H9 (cell line): ENCODE results near the gene PPM1B. TPM values are rescaled to one million over a fixed set of nuclear protein-coding genes. Genes with fewer than 3 reads are reported as not detected.

Source experiments
- DNase-seq: peaks from one replicate; pipeline ENCODE4 v3.0.0-alpha.2; 2017
- H2AFZ ChIP-seq: one replicate; pipeline ENCODE4 v1.6.1; 2013; ENCODE audit warnings: mild to moderate bottlenecking, low read length, control low read depth, moderate library complexity
- H2AK5ac ChIP-seq: 2 replicates; pipeline ENCODE4 v1.6.1; 2013; ENCODE audit warnings: low read length, control low read depth, mixed read lengths; ENCODE audit not compliant: insufficient read length
- H2BK120ac ChIP-seq: one replicate; pipeline ENCODE4 v1.6.1; 2013; ENCODE audit warnings: low read depth, mild to moderate bottlenecking, low read length, control low read depth, inconsistent platforms; ENCODE audit not compliant: poor library complexity, severe bottlenecking
- H2BK12ac ChIP-seq: 2 replicates; pipeline ENCODE4 v1.6.1; 2013; ENCODE audit warnings: low read length, control low read depth, mixed read lengths, low read depth; ENCODE audit not compliant: insufficient read length
- H2BK15ac ChIP-seq: 2 replicates; pipeline ENCODE4 v1.6.1; 2013; ENCODE audit warnings: low read depth, low read length, control low read depth
- H2BK20ac ChIP-seq: one replicate; pipeline ENCODE4 v1.6.1; 2013; ENCODE audit warnings: low read depth, mild to moderate bottlenecking, low read length, control low read depth, inconsistent platforms; ENCODE audit not compliant: poor library complexity, severe bottlenecking
- H2BK5ac ChIP-seq: 2 replicates; pipeline ENCODE4 v1.6.1; 2013; ENCODE audit warnings: low read length, control low read depth, mixed read lengths; ENCODE audit not compliant: insufficient read length
- H3K14ac ChIP-seq: 2 replicates; pipeline ENCODE4 v1.6.1; 2013; ENCODE audit warnings: low read length, control low read depth; ENCODE audit not compliant: insufficient read depth
- H3K18ac ChIP-seq: 2 replicates; pipeline ENCODE4 v1.6.1; 2013; ENCODE audit warnings: low read depth, mild to moderate bottlenecking, mixed read lengths, low read length, control low read depth; ENCODE audit not compliant: insufficient read length
- H3K23ac ChIP-seq: 2 replicates; pipeline ENCODE4 v1.6.1; 2013; ENCODE audit warnings: low read length, control low read depth, mixed read lengths, low read depth; ENCODE audit not compliant: insufficient read length
- H3K23me2 ChIP-seq: 2 replicates; pipeline ENCODE4 v1.6.1; 2013; ENCODE audit warnings: low read depth, mild to moderate bottlenecking, mixed read lengths, low read length, control low read depth; ENCODE audit not compliant: insufficient read length, poor library complexity, severe bottlenecking
- H3K27ac ChIP-seq: 2 replicates; pipeline ENCODE4 v1.5.1; 2013; ENCODE audit warnings: low read length, control low read depth, mixed read lengths, low read depth; ENCODE audit not compliant: insufficient read length
- H3K27me3 ChIP-seq: 2 replicates; pipeline ENCODE4 v1.6.1; 2013; ENCODE audit warnings: low read length, control low read depth, inconsistent platforms; ENCODE audit not compliant: insufficient read depth
- H3K4ac ChIP-seq: 2 replicates; pipeline ENCODE4 v1.6.1; 2013; ENCODE audit warnings: low read depth, mild to moderate bottlenecking, control low read depth, inconsistent platforms, low read length, moderate library complexity
- H3K4me1 ChIP-seq: 2 replicates; pipeline ENCODE4 v1.6.1; 2013; ENCODE audit warnings: low read length, control low read depth, inconsistent platforms; ENCODE audit not compliant: insufficient read depth
- H3K4me2 ChIP-seq: 2 replicates; pipeline ENCODE4 v1.6.1; 2013; ENCODE audit warnings: low read length, control low read depth, mixed read lengths; ENCODE audit not compliant: insufficient read length, insufficient read depth
- H3K56ac ChIP-seq: 2 replicates; pipeline ENCODE4 v1.6.1; 2013; ENCODE audit warnings: low read depth, mild to moderate bottlenecking, mixed read lengths, low read length, control low read depth; ENCODE audit not compliant: insufficient read length
- H3K79me1 ChIP-seq: 2 replicates; pipeline ENCODE4 v1.6.1; 2013; ENCODE audit warnings: low read depth, mild to moderate bottlenecking, moderate library complexity, low read length, control low read depth, inconsistent platforms; ENCODE audit not compliant: insufficient read depth, poor library complexity, severe bottlenecking
- H3K79me2 ChIP-seq: 2 replicates; pipeline ENCODE4 v1.6.1; 2013; ENCODE audit warnings: low read length, control low read depth, inconsistent platforms; ENCODE audit not compliant: insufficient read depth
- H3K9ac ChIP-seq: 2 replicates; pipeline ENCODE4 v1.6.1; 2013; ENCODE audit warnings: low read length, control low read depth, mixed read lengths; ENCODE audit not compliant: insufficient read length; ENCODE audit errors: extremely low read depth
- H3K9me3 ChIP-seq: one replicate; pipeline ENCODE4 v1.6.1; 2013; ENCODE audit warnings: low read depth, low read length, inconsistent platforms; ENCODE audit not compliant: control insufficient read depth
- H3T11ph ChIP-seq: one replicate; pipeline ENCODE4 v1.6.1; 2013; ENCODE audit warnings: mild to moderate bottlenecking, low read length, control low read depth, inconsistent platforms
- H4K20me1 ChIP-seq: one replicate; pipeline ENCODE4 v1.6.1; 2013; ENCODE audit not compliant: control insufficient read depth, insufficient read length, insufficient read depth
- H4K5ac ChIP-seq: 2 replicates; pipeline ENCODE4 v1.6.1; 2013; ENCODE audit warnings: low read depth, mild to moderate bottlenecking, mixed read lengths, low read length, control low read depth; ENCODE audit not compliant: insufficient read length
- H4K8ac ChIP-seq: replicated peaks from 2 replicates; pipeline ENCODE4 v1.6.1; 2013; ENCODE audit warnings: low read length, control low read depth, mixed read lengths, low read depth; ENCODE audit not compliant: insufficient read length
- H4K91ac ChIP-seq: 2 replicates; pipeline ENCODE4 v1.6.1; 2013; ENCODE audit warnings: low read depth, mild to moderate bottlenecking, moderate library complexity, mixed read lengths, low read length, control low read depth; ENCODE audit not compliant: insufficient read length
- H3K27ac Mint-ChIP-seq, 3 experiments: 2 replicates in 2 of 3; 3 replicates in 1 of 3; pipeline ENCODE4 v1.8.0; 2020 to 2021; ENCODE audit warnings: mixed read lengths in 3 of 3, mild to moderate bottlenecking in 1 of 3, moderate library complexity in 1 of 3
- H3K27me3 Mint-ChIP-seq: 2 replicates; pipeline ENCODE4 v1.8.0; 2021; ENCODE audit warnings: low read depth, mild to moderate bottlenecking, moderate library complexity, mixed read lengths
- H3K36me3 Mint-ChIP-seq, 3 experiments: 2 replicates in 2 of 3; 3 replicates in 1 of 3; pipeline ENCODE4 v1.8.0; 2020 to 2021; ENCODE audit warnings: low read depth in 3 of 3, mixed read lengths in 3 of 3; ENCODE audit not compliant: insufficient read depth in 1 of 3
- H3K4me1 Mint-ChIP-seq, 2 experiments: 2 replicates each; pipeline ENCODE4 v1.8.0; 2020; ENCODE audit warnings: mixed read lengths in 2 of 2
- H3K4me3 Mint-ChIP-seq, 2 experiments: 2 replicates in 1 of 2; 3 replicates in 1 of 2; pipeline ENCODE4 v1.8.0; 2020 to 2021; ENCODE audit warnings: mild to moderate bottlenecking in 2 of 2, mixed read lengths in 2 of 2, moderate library complexity in 1 of 2
- H3K9me3 Mint-ChIP-seq, 2 experiments: 2 replicates in 1 of 2; 3 replicates in 1 of 2; pipeline ENCODE4 v1.8.0; 2020; ENCODE audit warnings: mild to moderate bottlenecking in 2 of 2, mixed read lengths in 2 of 2, moderate library complexity in 1 of 2
- WGBS: extraction: QIAGEN DNeasy Blood & Tissue Kit; methylation state at CpG from one replicate; pipeline ENCODE4 v1.1.7; 2013; ENCODE audit warnings: missing lambda C conversion rate, low lambda C conversion rate, mixed read lengths; ENCODE audit not compliant: insufficient read length; ENCODE audit errors: extremely low coverage; 5-methylcytosine and 5-hydroxymethylcytosine counted together
- total RNA-seq: library from RNA; stranded (reverse); gene quantifications from 2 replicates; pipeline ENCODE4 v1.2.1, GENCODE V29; 2021
- TF ChIP-seq, protein P1 (sequence below): fragments of 200-600 bp; sonication (generic); conservative IDR thresholded peaks from 3 replicates; pipeline ENCODE4 v1.8.0; 2021; ENCODE audit warnings: antibody characterized with exemption, mild to moderate bottlenecking

PPM1B gene
- total RNA-seq, 1 experiment from 2014 or later = 156 TPM

DNA sequence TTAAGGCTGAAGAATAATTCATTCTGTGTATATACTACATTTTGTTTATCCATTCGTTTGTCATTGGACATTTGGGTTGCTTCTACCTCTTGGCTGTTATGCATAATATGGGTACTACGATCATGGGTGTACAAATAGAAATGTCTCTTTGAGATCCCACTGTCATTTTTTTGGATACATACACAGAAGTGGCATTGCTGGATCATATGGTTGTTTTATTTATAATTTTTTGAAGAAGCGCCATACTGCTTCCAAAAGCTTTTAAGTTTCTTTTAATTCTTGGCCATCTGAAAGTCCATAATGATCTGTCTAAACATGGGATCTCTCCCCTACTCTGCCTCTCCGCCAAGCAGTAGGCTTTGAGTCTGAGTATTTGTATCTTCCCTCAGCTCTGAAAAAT, 18.6 kb downstream of the PPM1B start:
- H3K27me3 Mint-ChIP-seq = no peaks in the 10 kb centered on the region
- TF ChIP-seq, protein P1, sequence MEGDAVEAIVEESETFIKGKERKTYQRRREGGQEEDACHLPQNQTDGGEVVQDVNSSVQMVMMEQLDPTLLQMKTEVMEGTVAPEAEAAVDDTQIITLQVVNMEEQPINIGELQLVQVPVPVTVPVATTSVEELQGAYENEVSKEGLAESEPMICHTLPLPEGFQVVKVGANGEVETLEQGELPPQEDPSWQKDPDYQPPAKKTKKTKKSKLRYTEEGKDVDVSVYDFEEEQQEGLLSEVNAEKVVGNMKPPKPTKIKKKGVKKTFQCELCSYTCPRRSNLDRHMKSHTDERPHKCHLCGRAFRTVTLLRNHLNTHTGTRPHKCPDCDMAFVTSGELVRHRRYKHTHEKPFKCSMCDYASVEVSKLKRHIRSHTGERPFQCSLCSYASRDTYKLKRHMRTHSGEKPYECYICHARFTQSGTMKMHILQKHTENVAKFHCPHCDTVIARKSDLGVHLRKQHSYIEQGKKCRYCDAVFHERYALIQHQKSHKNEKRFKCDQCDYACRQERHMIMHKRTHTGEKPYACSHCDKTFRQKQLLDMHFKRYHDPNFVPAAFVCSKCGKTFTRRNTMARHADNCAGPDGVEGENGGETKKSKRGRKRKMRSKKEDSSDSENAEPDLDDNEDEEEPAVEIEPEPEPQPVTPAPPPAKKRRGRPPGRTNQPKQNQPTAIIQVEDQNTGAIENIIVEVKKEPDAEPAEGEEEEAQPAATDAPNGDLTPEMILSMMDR = no peak
- no peaks in the 10 kb centered on the region for H3K9me3 ChIP-seq
- no peaks in the 10 kb centered on the region for H3K9me3 Mint-ChIP-seq
- H2BK120ac ChIP-seq = no peak overlapping the region
- no peak overlapping the region for H2BK20ac ChIP-seq
- H3K4me1 ChIP-seq = no peaks in the 10 kb centered on the region; the same call in 1 of the 2 replicates
- no peaks in the 10 kb centered on the region for H3K27me3 ChIP-seq
- H3K27ac Mint-ChIP-seq = peak overlapping the region in 1 of 3 experiments; percentile 40; a peak in 2 of 7 replicates
- no peak overlapping the region for H3K4me2 ChIP-seq
- peaks cover 61 to 62% of the 10 kb centered on the region in 2 experiments for H3K4me1 Mint-ChIP-seq
- no peak overlapping the region for H2BK12ac ChIP-seq
- H3K4me3 Mint-ChIP-seq = no peak overlapping the region
- H3K27ac ChIP-seq = no peak overlapping the region
- H2BK5ac ChIP-seq = no peak overlapping the region
- H4K5ac ChIP-seq = no peak overlapping the region
- H3K23me2 ChIP-seq = no peaks in the 10 kb centered on the region
- no peak overlapping the region for H3K23ac ChIP-seq
- H2AFZ ChIP-seq = no peak overlapping the region
- no peak overlapping the region for H2AK5ac ChIP-seq
- no peak overlapping the region for H3K4ac ChIP-seq
- no peak overlapping the region for H2BK15ac ChIP-seq
- DNase-seq = no peak
- no peak overlapping the region for H3K18ac ChIP-seq
- H3K79me1 ChIP-seq = no peaks in the 10 kb centered on the region
- H3K56ac ChIP-seq = no peak overlapping the region
- peaks cover 10 to 28% (median 17%) of the 10 kb centered on the region in 3 experiments for H3K36me3 Mint-ChIP-seq
- peaks cover 73% of the 10 kb centered on the region for H3K79me2 ChIP-seq
- H3K14ac ChIP-seq = no peak overlapping the region
- no peak overlapping the region for H3K9ac ChIP-seq
- H3T11ph ChIP-seq = no peak overlapping the region
- H4K20me1 ChIP-seq = no peaks in the 10 kb centered on the region
- no peak overlapping the region for H4K91ac ChIP-seq
- H4K8ac ChIP-seq = no peak overlapping the region
- no CpG with 5 or more reads among the region's 4 CpGs for WGBS
